GM12891 (cell line): ENCODE results near the gene CD300LB. TPM values are rescaled to one million over a fixed set of nuclear protein-coding genes. Genes with fewer than 3 reads are reported as not detected.
"Not testable (repeated sequence)": the region's sequence is repeated elsewhere in the genome, so short reads cannot be mapped to it uniquely, and the experiment has no call there.

ENCODE experiments used
- DNase-seq: peaks from one replicate; pipeline ENCODE4 v3.0.0; 2011; ENCODE audit warnings: low spot score; ENCODE audit not compliant: insufficient read length
- FAIRE-seq: peaks from 2 replicates; lab custom pipeline; 2011; peaks lifted over from hg19 to GRCh38; lab: Jason Lieb, UNC
- PAX5 ChIP-seq: IDR thresholded peaks from 2 replicates; pipeline ENCODE4 v1.6.1; 2011; ENCODE audit warnings: low read length, moderate library complexity, mild to moderate bottlenecking; ENCODE audit not compliant: insufficient read depth, severe bottlenecking
- POLR2A ChIP-seq: IDR thresholded peaks from 2 replicates; pipeline ENCODE4 v1.6.1; 2011; ENCODE audit warnings: low read depth, low read length, control low read depth
- POLR2AphosphoS5 ChIP-seq: IDR thresholded peaks from 2 replicates; pipeline ENCODE4 v1.6.1; 2011; ENCODE audit warnings: low read depth, low read length, control low read depth
- POU2F2 ChIP-seq: IDR thresholded peaks from 2 replicates; pipeline ENCODE4 v1.6.1; 2011; ENCODE audit warnings: low read depth, mild to moderate bottlenecking, control low read depth, low read length, moderate library complexity
- SPI1 ChIP-seq: IDR thresholded peaks from 2 replicates; pipeline ENCODE4 v1.6.1; 2011; ENCODE audit warnings: low read depth, low read length, control low read depth
- TAF1 ChIP-seq: IDR thresholded peaks from 2 replicates; pipeline ENCODE4 v1.6.1; 2011; ENCODE audit warnings: low read depth, low read length, control low read depth
- polyA plus RNA-seq: library from polyadenylated mRNA; unstranded; fragments of >200 nt; gene quantifications from one replicate; pipeline ENCODE4 v1.2.1, GENCODE V29; 2012; ENCODE audit warnings: low read depth, missing spikeins, inconsistent platforms; ENCODE audit not compliant: missing spikeins

The CD300LB gene
- polyA plus RNA-seq, result 0.26 TPM

GRCh38 chr17:74531231-74531761 lies at the start of gene CD300LB:
Gene CD300LB (minus strand): TSS chr17:74531475. CDS start chr17:74531350, 125 bp downstream.
- DNase-seq (no peak), FAIRE-seq (no peak)
- TF ChIP-seq SPI1 (0 out of 2 replicates have a peak, but pooled peaks have one; percentile 17), POLR2AphosphoS5 (no peak), POU2F2 (no peak)

GRCh38 chr17:74579900-74580299 lies 48.6 kb upstream of the CD300LB start:
- DNase-seq (no peak), FAIRE-seq (no peak)
- TF ChIP-seq TAF1 (no peak), PAX5 (no peak), POU2F2 (no peak), POLR2A (no peak), SPI1 (no peak), POLR2AphosphoS5 (no peak)

DNA sequence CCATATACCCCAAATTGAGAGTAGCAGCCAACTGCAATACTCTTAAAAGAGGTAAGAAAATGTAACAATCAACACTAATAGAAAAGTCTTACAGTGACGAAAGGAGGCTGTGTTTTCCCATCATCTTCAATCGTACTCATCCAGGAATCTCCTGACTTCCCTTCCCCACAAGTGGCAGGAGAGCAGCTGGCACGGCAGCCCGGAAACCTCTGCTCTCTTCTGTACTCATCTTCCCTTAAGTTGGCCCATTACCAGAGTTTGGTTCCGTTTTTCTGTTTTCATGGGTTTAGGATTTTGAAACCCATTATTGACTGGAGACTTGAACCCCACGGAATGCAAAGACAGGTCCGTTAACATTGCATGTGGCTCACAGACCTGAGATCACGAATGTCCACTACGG lies 47.7 kb upstream of the CD300LB start:
- no peak for DNase-seq
- FAIRE-seq, result no peak
- TF ChIP-seq POU2F2, result no peak

DNA sequence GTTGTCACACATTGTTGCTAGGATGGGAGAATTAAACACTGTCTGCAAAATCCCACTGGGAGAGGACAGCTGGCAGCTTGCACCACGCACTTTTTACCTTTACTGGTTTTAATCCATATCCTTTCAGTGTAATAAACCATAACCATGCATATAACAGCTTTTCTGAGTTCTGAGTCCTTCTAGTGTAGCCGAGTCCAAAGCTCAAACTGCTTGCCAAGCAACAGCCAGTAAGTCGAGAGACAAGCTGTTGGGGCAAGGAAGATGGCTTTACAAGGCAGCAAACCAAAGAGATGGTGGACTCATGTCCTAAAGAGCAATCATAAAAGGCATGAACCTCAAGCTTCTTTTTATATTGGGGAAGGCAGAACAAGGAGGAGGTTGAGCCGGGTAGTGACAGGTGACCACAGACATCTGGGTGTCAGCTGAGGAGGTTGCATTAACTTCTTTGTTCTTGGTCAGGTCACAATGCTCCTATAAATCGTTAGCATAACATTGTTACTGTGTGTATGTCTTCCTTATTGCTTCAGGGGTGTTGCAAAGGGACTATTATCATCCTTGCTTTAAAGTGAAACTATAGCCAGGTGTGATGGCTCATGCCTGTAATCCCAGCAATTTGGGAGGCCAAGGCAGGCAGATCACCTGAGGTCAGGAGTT lies 43.3 kb upstream of the CD300LB start:
- FAIRE-seq (no peak), DNase-seq (no peak)
- TF ChIP-seq POLR2A (no peak), PAX5 (no peak), TAF1 (no peak), SPI1 (no peak), POU2F2 (no peak), POLR2AphosphoS5 (no peak)

DNA sequence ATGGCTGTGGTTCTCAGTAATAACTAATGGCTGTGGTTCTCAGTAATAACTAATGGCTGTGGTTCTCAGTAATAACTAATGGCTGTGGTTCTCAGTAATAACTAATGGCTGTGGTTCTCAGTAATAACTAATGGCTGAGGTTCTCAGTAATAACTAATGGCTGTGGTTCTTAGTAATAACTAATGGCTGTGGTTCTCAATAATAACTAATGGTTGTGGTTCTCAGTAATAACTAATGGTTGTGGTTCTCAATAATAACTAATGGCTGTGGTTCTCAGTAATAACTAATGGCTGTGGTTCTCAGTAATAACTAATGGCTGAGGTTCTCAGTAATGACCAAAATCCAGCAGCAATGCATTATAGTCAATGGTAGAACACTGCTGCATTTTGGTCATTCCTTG lies 42.4 kb upstream of the CD300LB start:
- DNase-seq, FAIRE-seq: not testable (repeated sequence)

DNA sequence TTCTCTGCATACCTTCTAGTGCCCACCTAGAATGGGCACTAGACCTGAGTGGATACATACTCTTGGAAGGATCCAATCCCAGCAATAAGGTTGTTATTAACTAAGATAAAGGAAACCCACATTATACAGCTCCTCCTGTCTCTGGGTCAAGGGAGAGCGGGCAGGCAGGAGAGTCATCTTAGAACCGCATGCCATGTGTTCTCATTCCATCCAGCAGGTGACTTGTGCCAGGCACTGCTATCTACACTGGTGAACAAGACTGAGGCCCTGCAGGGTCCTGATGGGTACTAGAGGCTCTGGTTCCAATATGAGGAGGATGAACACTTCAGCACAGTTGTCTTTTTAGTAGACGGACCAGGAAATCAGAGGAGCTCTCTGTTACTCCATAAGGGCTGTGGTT lies 41.9 kb upstream of the CD300LB start:
- no peak for DNase-seq
- no peak for FAIRE-seq
- TF ChIP-seq TAF1 (no peak), PAX5 (no peak), POLR2A (no peak), SPI1 (no peak), POU2F2 (no peak), POLR2AphosphoS5 (no peak)

- DNase-seq (no peak), FAIRE-seq (no peak)
- TF ChIP-seq POU2F2, result no peak
- no peak for TF ChIP-seq SPI1
- TF ChIP-seq POLR2A, result no peak
- no peak for TF ChIP-seq POLR2AphosphoS5
- no peak for TF ChIP-seq PAX5
- no peak for TF ChIP-seq TAF1
These were observed 40.5 kb upstream of the CD300LB start for GRCh38 chr17:74571621-74572270.

DNA sequence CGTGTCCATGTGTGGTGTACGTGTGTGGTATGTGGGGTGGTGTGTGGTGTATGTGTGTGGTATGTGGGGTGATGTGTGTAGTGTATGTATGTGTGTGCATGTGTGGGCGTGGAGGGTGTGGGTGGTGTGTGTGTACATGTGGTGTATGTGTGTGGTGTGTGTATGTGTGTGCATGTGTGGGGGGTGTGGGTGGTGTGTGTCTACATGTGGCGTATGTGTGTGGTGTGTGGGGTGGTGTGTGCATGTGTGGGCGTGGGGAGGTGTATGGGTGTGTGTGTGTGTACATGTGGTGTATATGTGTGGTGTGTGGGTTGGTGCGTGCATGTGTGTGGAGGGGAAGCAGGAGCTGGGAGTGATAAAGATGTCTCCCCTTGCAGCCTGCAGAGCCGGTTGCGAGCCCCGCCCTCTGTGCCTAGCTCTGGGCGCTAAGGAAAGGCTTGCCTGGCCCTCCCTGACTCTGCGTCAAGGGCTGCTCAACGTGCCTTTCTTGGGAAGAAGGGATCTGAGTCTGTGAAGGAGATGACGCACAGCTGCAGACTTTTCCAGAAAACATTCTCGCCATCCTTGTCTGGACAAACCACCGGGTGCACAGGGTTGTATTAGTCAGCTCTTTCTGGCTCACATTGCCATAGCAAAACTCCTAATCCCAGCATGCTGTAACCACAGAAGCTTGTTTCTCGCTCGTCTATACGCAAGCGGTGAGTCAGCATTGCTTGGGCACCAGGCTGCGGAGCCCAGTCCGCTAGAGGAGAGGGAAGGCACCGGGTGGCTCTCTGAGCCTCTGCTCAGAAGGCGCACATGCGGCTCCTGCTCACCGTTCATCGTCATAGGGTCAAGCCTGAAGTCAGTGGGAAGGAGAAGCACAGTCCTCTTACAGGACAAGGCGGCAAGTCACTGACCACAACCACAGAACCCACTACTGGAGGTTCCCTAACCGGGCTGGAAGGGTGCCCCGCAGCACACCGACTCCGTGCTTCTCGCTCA lies 38.0 kb upstream of the CD300LB start:
- DNase-seq (no peak), FAIRE-seq (peak; percentile 20)
- TF ChIP-seq POU2F2, result no peak
- no peak for TF ChIP-seq POLR2AphosphoS5
- no peak for TF ChIP-seq POLR2A
- TF ChIP-seq PAX5, result no peak
- TF ChIP-seq SPI1, result no peak
- TF ChIP-seq TAF1, result no peak

GRCh38 chr17:74568106-74568873 lies 37.0 kb upstream of the CD300LB start:
- TF ChIP-seq PAX5, result no peak
- no peak for TF ChIP-seq POU2F2
- no peak for TF ChIP-seq POLR2A
- TF ChIP-seq POLR2AphosphoS5, result no peak
- TF ChIP-seq TAF1, result no peak
- no peak for TF ChIP-seq SPI1
- no peak for DNase-seq
- peak; percentile 84 for FAIRE-seq
